Activated CD4-positive, alpha-beta T cell treated with anti-CD3 and anti-CD28 coated beads, Interleukin-2, amount 10 ng/mL, durations not matched to agents 7 days and 5 days (primary cell): ENCODE results near the gene TTBK1. TPM values are rescaled to one million over a fixed set of nuclear protein-coding genes. Genes with fewer than 3 reads are reported as not detected.

Experiments
- CTCF ChIA-PET: fragments of 350-600 bp; sonication (Branson Sonifier 250); formaldehyde crosslinking; loops from one replicate; lab custom pipeline; 2021; ENCODE audit warnings: antibody characterized with exemption; lab: Charles Lee
- POLR2A ChIA-PET: fragments of 350-600 bp; sonication (Branson Sonifier 250); formaldehyde crosslinking; loops from one replicate; lab custom pipeline; 2021; ENCODE audit warnings: antibody characterized with exemption; lab: Charles Lee
- DNase-seq: peaks from one replicate; pipeline ENCODE4 v3.0.0-alpha.2; 2020
- H3K27ac Mint-ChIP-seq: one replicate; pipeline ENCODE4 v1.8.0; 2021; ENCODE audit warnings: mild to moderate bottlenecking, moderate library complexity, mixed read lengths
- H3K27me3 Mint-ChIP-seq: one replicate; pipeline ENCODE4 v1.8.0; 2021; ENCODE audit warnings: mixed read lengths
- H3K36me3 Mint-ChIP-seq: one replicate; pipeline ENCODE4 v1.8.0; 2021; ENCODE audit warnings: low read depth, mixed read lengths
- H3K4me1 Mint-ChIP-seq: one replicate; pipeline ENCODE4 v1.8.0; 2021; ENCODE audit warnings: mixed read lengths
- H3K4me3 Mint-ChIP-seq: one replicate; pipeline ENCODE4 v1.8.0; 2021; ENCODE audit warnings: mild to moderate bottlenecking, moderate library complexity, mixed read lengths
- H3K9me3 Mint-ChIP-seq: one replicate; pipeline ENCODE4 v1.8.0; 2021; ENCODE audit warnings: mixed read lengths
- total RNA-seq, 2 experiments: library from RNA; stranded (reverse); gene quantifications; one replicate each; pipeline ENCODE4 v1.2.3, GENCODE V29; 2021

The TTBK1 gene
- total RNA-seq, 2 experiments from 2014 or later = 0.07 to 0.12 TPM

GRCh38 chr6:43278524-43279078, 35.3 kb downstream of the TTBK1 start:
- ChIA-PET CTCF (interaction anchor here (1.6 kb wide), 1 partner anchor 30 kb away, joined by 5 read pairs; the partner anchor contains the start of gene CRIP3), POLR2A (no interaction called here)
- H3K9me3 Mint-ChIP-seq = no peaks in the 10 kb centered on the region
- H3K27ac Mint-ChIP-seq = peak overlapping the region; percentile 26
- H3K4me3 Mint-ChIP-seq = no peak overlapping the region
- H3K27me3 Mint-ChIP-seq = peaks cover 58% of the 10 kb centered on the region
- DNase-seq = no peak
- no peaks in the 10 kb centered on the region for H3K36me3 Mint-ChIP-seq
- H3K4me1 Mint-ChIP-seq = peaks cover 13% of the 10 kb centered on the region

- H3K27me3 Mint-ChIP-seq = peaks cover 43% of the 10 kb centered on the region
- no peak overlapping the region for H3K27ac Mint-ChIP-seq
- no peak for DNase-seq
- peaks cover 11% of the 10 kb centered on the region for H3K4me1 Mint-ChIP-seq
- ChIA-PET CTCF (interaction anchor here (1.0 to 1.6 kb wide), 4 partner anchors 17 to 57 kb away, joined by 3 to 4 read pairs (median 4); no protein-coding TSS in a partner anchor), POLR2A (no interaction called here)
- no peaks in the 10 kb centered on the region for H3K36me3 Mint-ChIP-seq
- no peaks in the 10 kb centered on the region for H3K9me3 Mint-ChIP-seq
- no peak overlapping the region for H3K4me3 Mint-ChIP-seq
These were observed 37.0 kb downstream of the TTBK1 start for GRCh38 chr6:43280234-43280633.

- Mint-ChIP-seq H3K4me3 (no peak overlapping the region), H3K9me3 (no peaks in the 10 kb centered on the region), H3K36me3 (no peaks in the 10 kb centered on the region), H3K4me1 (peaks cover 3% of the 10 kb centered on the region), H3K27ac (no peak overlapping the region), H3K27me3 (peaks cover 41% of the 10 kb centered on the region)
- ChIA-PET CTCF (interaction anchor here (1.3 kb wide), 1 partner anchor 10 kb away, joined by 4 read pairs; no protein-coding TSS in a partner anchor), POLR2A (no interaction called here)
- no peak for DNase-seq
These were observed 38.8 kb downstream of the TTBK1 start for GRCh38 chr6:43282060-43282459.

- Mint-ChIP-seq H3K4me3 (no peak overlapping the region), H3K36me3 (no peaks in the 10 kb centered on the region), H3K27me3 (peaks cover 35% of the 10 kb centered on the region), H3K9me3 (no peaks in the 10 kb centered on the region), H3K27ac (no peak overlapping the region), H3K4me1 (peaks cover 1% of the 10 kb centered on the region)
- ChIA-PET POLR2A (no interaction called here), CTCF (interaction anchor here (1.3 kb wide), 1 partner anchor 9 kb away, joined by 4 read pairs; no protein-coding TSS in a partner anchor)
- no peak for DNase-seq
These were observed 39.6 kb downstream of the TTBK1 start for GRCh38 chr6:43282636-43283513.

GRCh38 chr6:43283514-43283901, 40.2 kb downstream of the TTBK1 start:
- H3K27me3 Mint-ChIP-seq = peaks cover 35% of the 10 kb centered on the region
- POLR2A ChIA-PET = no interaction called here
- CTCF ChIA-PET = no interaction called here

GRCh38 chr6:43283905-43284304, 40.6 kb downstream of the TTBK1 start:
- CTCF ChIA-PET = no interaction called here
- Mint-ChIP-seq H3K36me3 (no peaks in the 10 kb centered on the region), H3K4me1 (peaks cover 1% of the 10 kb centered on the region), H3K4me3 (no peak overlapping the region), H3K27ac (no peak overlapping the region), H3K9me3 (no peaks in the 10 kb centered on the region), H3K27me3 (peaks cover 34% of the 10 kb centered on the region)
- POLR2A ChIA-PET = no interaction called here
- DNase-seq = no peak

More at GRCh38 chr6:43283514-43283901, 40.2 kb downstream of the TTBK1 start:
- Mint-ChIP-seq H3K27ac (no peak overlapping the region), H3K9me3 (no peaks in the 10 kb centered on the region), H3K36me3 (no peaks in the 10 kb centered on the region), H3K4me3 (no peak overlapping the region), H3K4me1 (peaks cover 1% of the 10 kb centered on the region)
- DNase-seq = no peak

- no peak overlapping the region for H3K4me3 Mint-ChIP-seq
- no peaks in the 10 kb centered on the region for H3K36me3 Mint-ChIP-seq
- DNase-seq = no peak
- H3K9me3 Mint-ChIP-seq = no peaks in the 10 kb centered on the region
- H3K4me1 Mint-ChIP-seq = peaks cover 1% of the 10 kb centered on the region
- ChIA-PET POLR2A (no interaction called here), CTCF (interaction anchor here (0.5 to 1.1 kb wide), 2 partner anchors 31 to 56 kb away, joined by 3 to 4 read pairs; partner anchors contain the start of gene DNPH1)
- H3K27ac Mint-ChIP-seq = no peak overlapping the region
- peaks cover 31% of the 10 kb centered on the region for H3K27me3 Mint-ChIP-seq
These were observed 41.9 kb downstream of the TTBK1 start for GRCh38 chr6:43284991-43285781.

GRCh38 chr6:43285832-43286231, 42.6 kb downstream of the TTBK1 start:
- CTCF ChIA-PET = no interaction called here
- no peaks in the 10 kb centered on the region for H3K9me3 Mint-ChIP-seq
- POLR2A ChIA-PET = interaction anchor here (0.6 kb wide), 1 partner anchor 384 kb away, joined by 3 read pairs; no protein-coding TSS in a partner anchor
- peaks cover 1% of the 10 kb centered on the region for H3K4me1 Mint-ChIP-seq
- peaks cover 29% of the 10 kb centered on the region for H3K27me3 Mint-ChIP-seq
- no peak overlapping the region for H3K27ac Mint-ChIP-seq
- DNase-seq = no peak
- no peak overlapping the region for H3K4me3 Mint-ChIP-seq
- no peaks in the 10 kb centered on the region for H3K36me3 Mint-ChIP-seq

GRCh38 chr6:43286456-43286979, 43.2 kb downstream of the TTBK1 start:
- ChIA-PET CTCF (no interaction called here), POLR2A (interaction anchor here (0.6 kb wide), 1 partner anchor 383 kb away, joined by 3 read pairs; no protein-coding TSS in a partner anchor)
- Mint-ChIP-seq H3K4me1 (peaks cover 1% of the 10 kb centered on the region), H3K36me3 (no peaks in the 10 kb centered on the region), H3K4me3 (no peak overlapping the region), H3K9me3 (no peaks in the 10 kb centered on the region), H3K27me3 (peaks cover 25% of the 10 kb centered on the region), H3K27ac (no peak overlapping the region)
- no peak for DNase-seq

- Mint-ChIP-seq H3K9me3 (no peaks in the 10 kb centered on the region), H3K4me1 (peaks cover 1% of the 10 kb centered on the region), H3K27me3 (peaks cover 23% of the 10 kb centered on the region), H3K4me3 (no peak overlapping the region), H3K27ac (no peak overlapping the region), H3K36me3 (no peaks in the 10 kb centered on the region)
- ChIA-PET CTCF (interaction anchor here (0.8 kb wide), 1 partner anchor 25 kb away, joined by 3 read pairs; no protein-coding TSS in a partner anchor), POLR2A (interaction anchor here (0.5 kb wide), 1 partner anchor 20 kb away, joined by 3 read pairs; no protein-coding TSS in a partner anchor)
- no peak for DNase-seq
These were observed 43.9 kb downstream of the TTBK1 start for GRCh38 chr6:43286980-43287716.

- Mint-ChIP-seq H3K9me3 (no peaks in the 10 kb centered on the region), H3K27me3 (peaks cover 21% of the 10 kb centered on the region), H3K36me3 (no peaks in the 10 kb centered on the region), H3K4me3 (no peak overlapping the region), H3K4me1 (peaks cover 1% of the 10 kb centered on the region), H3K27ac (no peak overlapping the region)
- no peak for DNase-seq
- POLR2A ChIA-PET = no interaction called here
- CTCF ChIA-PET = interaction anchor here (0.8 kb wide), 1 partner anchor 24 kb away, joined by 3 read pairs; no protein-coding TSS in a partner anchor
These were observed 44.7 kb downstream of the TTBK1 start for GRCh38 chr6:43287717-43288679.
